HepG2 (cell line): ENCODE data around the gene TULP4. TPM values are rescaled to one million over a fixed set of nuclear protein-coding genes. Genes with fewer than 3 reads are reported as not detected.

Source experiments
- ARID3A ChIP-seq: IDR thresholded peaks from 2 replicates; pipeline ENCODE4 v1.6.1; 2012; ENCODE audit warnings: low read depth, low read length, improper control_type of control experiment
- KLF16 ChIP-seq, 2 experiments: sonication (generic) in 1 of 2; formaldehyde crosslinking in 1 of 2; IDR thresholded peaks; 2 replicates each; pipeline versions ENCODE4 v1.6.1 to v1.8.0; 2016 to 2023; ENCODE audit warnings: missing genetic modification reagents in 2 of 2, missing compliant biosample characterization in 1 of 2
- NAIF1 ChIP-seq: sonication (generic); formaldehyde crosslinking; IDR thresholded peaks from 2 replicates; pipeline ENCODE4 v1.5.0; 2020; ENCODE audit warnings: mild to moderate bottlenecking, missing genetic modification reagents, borderline replicate concordance
- NCOA1 ChIP-seq: sonication (generic); formaldehyde crosslinking; IDR thresholded peaks from 2 replicates; pipeline ENCODE4 v1.9.0; 2021; ENCODE audit warnings: missing genetic modification reagents
- NFAT5 ChIP-seq: sonication (generic); formaldehyde crosslinking; IDR thresholded peaks from 2 replicates; pipeline ENCODE4 v1.4.0; 2020; ENCODE audit warnings: missing genetic modification reagents
- RARA ChIP-seq: IDR thresholded peaks from 2 replicates; pipeline ENCODE4 v1.6.1; 2016; ENCODE audit warnings: missing genetic modification reagents, missing compliant biosample characterization
- SCMH1 ChIP-seq: sonication (generic); formaldehyde crosslinking; IDR thresholded peaks from 2 replicates; pipeline ENCODE4 v1.9.0; 2021; ENCODE audit warnings: missing genetic modification reagents, mild to moderate bottlenecking, borderline replicate concordance
- TFE3 ChIP-seq: IDR thresholded peaks from 2 replicates; pipeline ENCODE4 v1.6.1; 2016
- UBTF ChIP-seq: sonication (generic); formaldehyde crosslinking; IDR thresholded peaks from 2 replicates; pipeline ENCODE4 v1.4.0; 2020; ENCODE audit warnings: mild to moderate bottlenecking, missing genetic modification reagents
- ZFP37 ChIP-seq: sonication (generic); formaldehyde crosslinking; IDR thresholded peaks from 2 replicates; pipeline ENCODE4 v1.4.0; 2020; ENCODE audit warnings: missing genetic modification reagents, borderline replicate concordance
- ZFP41 ChIP-seq: sonication (generic); formaldehyde crosslinking; IDR thresholded peaks from 2 replicates; pipeline ENCODE4 v1.4.0; 2020; ENCODE audit warnings: mild to moderate bottlenecking, missing genetic modification reagents, borderline replicate concordance
- ZNF484 ChIP-seq: sonication (generic); formaldehyde crosslinking; IDR thresholded peaks from 2 replicates; pipeline ENCODE4 v1.5.1; 2020; ENCODE audit warnings: mild to moderate bottlenecking, low read depth, missing genetic modification reagents, borderline replicate concordance
- ZNF770 ChIP-seq: sonication (generic); formaldehyde crosslinking; IDR thresholded peaks from 2 replicates; pipeline ENCODE4 v1.5.0; 2020; ENCODE audit warnings: mild to moderate bottlenecking, missing genetic modification reagents
- ZNF773 ChIP-seq: sonication (generic); formaldehyde crosslinking; IDR thresholded peaks from 2 replicates; pipeline ENCODE4 v1.4.0; 2020; ENCODE audit warnings: missing genetic modification reagents, borderline replicate concordance
- polyA plus RNA-seq, 8 experiments: library from polyadenylated mRNA; depleted of rRNA in 3 of 8; stranded (reverse) in 7 of 8; unstranded in 1 of 8; fragments of >200 nt; fragmentation: Illumina TruSeq in 4 of 8; extraction: Trizol in 4 of 8; gene quantifications; 2 replicates each; pipeline versions ENCODE4 v1.2.1 to v1.2.3, GENCODE V29; 2011 to 2016; ENCODE audit warnings: low read depth in 4 of 8, missing spikeins in 1 of 8, mixed read lengths in 1 of 8; ENCODE audit not compliant: insufficient read depth in 1 of 8
- total RNA-seq, 5 experiments: library from RNA; depleted of rRNA; stranded (reverse); fragments of >200 nt; fragmentation: Illumina TruSeq; extraction: Trizol; gene quantifications; 2 replicates each; pipeline ENCODE4 v1.2.3, GENCODE V29; 2016; ENCODE audit warnings: low read depth in 1 of 5

The TULP4 gene
- total and polyA plus RNA-seq, 2 of the 13 experiments (the other 11 are each of a cell fraction or from before 2014, with no cell fraction given), result 21.1 to 122 TPM

GRCh38 chr6:158536084-158536890 is 224.0 kb downstream of the TULP4 start (continued):
- TF ChIP-seq NFAT5 (CRISPR knock-in tag) (peak; percentile 97), ZNF770 (CRISPR knock-in tag) (peak; percentile 65), SCMH1 (no peak), UBTF (CRISPR knock-in tag) (peak; percentile 86), NCOA1 (CRISPR knock-in tag) (peak; percentile 97), NAIF1 (no peak; the same call in 1 of the 2 replicates), ZFP41 (CRISPR knock-in tag) (no peak; the same call in 1 of the 2 replicates), RARA (peak; percentile 85), ARID3A (no peak), ZNF484 (peak; percentile 76; the same call in 1 of the 2 replicates), TFE3 (peak; percentile 93), ZFP37 (CRISPR knock-in tag) (peak; percentile 99), KLF16 (CRISPR knock-in tag; IDR thresholded peaks at IDR 0.05) (peak in 1 of 2 experiments; percentile 99; a peak in 2 of 4 replicates), ZNF773 (peak; percentile 98)
